Stimulated activated naive CD4-positive, alpha-beta T cell treated with Interleukin-2 at 50 U/mL for 16 hours (primary cell): ENCODE data around the gene PCDH18.
"Not testable (repeated sequence)": the region's sequence is repeated elsewhere in the genome, so short reads cannot be mapped to it uniquely, and the experiment has no call there.

Source experiments
- DNase-seq: peaks from one replicate; lab custom pipeline; 2025; lab: John Stamatoyannopoulos, UW

PCDH18 gene

GRCh38 chr4:137531986-137532868, at the start of gene PCDH18:
PCDH18 (minus strand) TSS chr4:137532494; CDS start chr4:137532088, 406 bp downstream.
- peak; percentile 0 for DNase-seq

GRCh38 chr4:137576446-137576845, 44.2 kb upstream of the PCDH18 start:
- DNase-seq = no peak

GRCh38 chr4:137572647-137573046, 40.4 kb upstream of the PCDH18 start:
- no peak for DNase-seq

- no peak for DNase-seq
Measured at GRCh38 chr4:137572163-137572562, 39.9 kb upstream of the PCDH18 start.

- DNase-seq = no peak
Measured at GRCh38 chr4:137559801-137560200, 27.5 kb upstream of the PCDH18 start.

GRCh38 chr4:137558951-137559350, 26.7 kb upstream of the PCDH18 start:
- no peak for DNase-seq

- no peak for DNase-seq
Measured at GRCh38 chr4:137545461-137545861, 13.2 kb upstream of the PCDH18 start.

- DNase-seq = no peak
Measured at GRCh38 chr4:137543648-137544047, 11.4 kb upstream of the PCDH18 start.

- no peak for DNase-seq
Measured at GRCh38 chr4:137543198-137543597, 10.9 kb upstream of the PCDH18 start.

- DNase-seq = no peak
Measured at GRCh38 chr4:137541876-137542646, 9.8 kb upstream of the PCDH18 start.

- DNase-seq = no peak
Measured at GRCh38 chr4:137541181-137541580, 8.9 kb upstream of the PCDH18 start.

- no peak for DNase-seq
Measured at GRCh38 chr4:137540356-137540755, 8.1 kb upstream of the PCDH18 start.

- no peak for DNase-seq
Measured at GRCh38 chr4:137538526-137538925, 6.2 kb upstream of the PCDH18 start.

- DNase-seq = not testable (repeated sequence)
Measured at GRCh38 chr4:137537807-137538206, 5.5 kb upstream of the PCDH18 start.

- DNase-seq = no peak
Measured at GRCh38 chr4:137536789-137537561, 4.7 kb upstream of the PCDH18 start.

- no peak for DNase-seq
Measured at GRCh38 chr4:137535718-137536117, 3.4 kb upstream of the PCDH18 start.

- no peak for DNase-seq
Measured at GRCh38 chr4:137534516-137534915, 2.2 kb upstream of the PCDH18 start.

- DNase-seq = no peak
Measured at GRCh38 chr4:137533855-137534254, 1.6 kb upstream of the PCDH18 start.

- no peak for DNase-seq
Measured at GRCh38 chr4:137532869-137533236, 559 bp upstream of the PCDH18 start.

- DNase-seq = no peak
Measured at GRCh38 chr4:137531168-137531985, 917 bp downstream of the PCDH18 start.

- no peak for DNase-seq
Measured at GRCh38 chr4:137530176-137530575, 2.1 kb downstream of the PCDH18 start.

GRCh38 chr4:137529432-137529831, 2.9 kb downstream of the PCDH18 start:
- DNase-seq = no peak
